ENCODE data around the gene SLC47A2.
"Not testable (repeated sequence)": the region's sequence is repeated elsewhere in the genome, so short reads cannot be mapped to it uniquely, and the experiment has no call there.

The SLC47A2 gene

GRCh38 chr17:19716108-19717030 is at the start of gene SLC47A2:
TSS of gene SLC47A2 (minus strand) at chr17:19716584. CDS start at chr17:19716555, 29 bp downstream.
- Histone ChIP-seq H3K27ac (ENCODE audit: low read depth, low read length) (no peak within 1 kb of the TSS), H3K4me3 (ENCODE audit: low read depth in 1 of 2, low read length in 2 of 2) (no peak within 1 kb of the TSS), H3K9ac (ENCODE audit: low read depth in 1 of 2, low read length in 2 of 2) (no peak within 1 kb of the TSS), H3K4me1 (ENCODE audit: control insufficient read depth in 1 of 2, insufficient read depth in 2 of 2, low read length in 2 of 2) (peaks cover 40 to 47% of the 10 kb centered on the region in 2 donors), H3K27me3 (ENCODE audit: control insufficient read depth in 1 of 2, insufficient read depth in 2 of 2, low read length in 2 of 2) (no peaks in the 10 kb centered on the region), H3K9me3 (ENCODE audit: control insufficient read depth in 1 of 2, low read length in 2 of 2) (no peaks in the 10 kb centered on the region), H3K36me3 (ENCODE audit: control insufficient read depth in 1 of 2, insufficient read depth in 2 of 2, low read length in 2 of 2) (no peaks in the 10 kb centered on the region)

- Histone ChIP-seq H3K4me1 (ENCODE audit: control insufficient read depth in 1 of 2, insufficient read depth in 2 of 2, low read length in 2 of 2) (no peaks in the 10 kb centered on the region), H3K27me3 (ENCODE audit: control insufficient read depth in 1 of 2, insufficient read depth in 2 of 2, low read length in 2 of 2) (no peaks in the 10 kb centered on the region), H3K9me3 (ENCODE audit: control insufficient read depth in 1 of 2, low read length in 2 of 2) (no peaks in the 10 kb centered on the region), H3K27ac (ENCODE audit: low read depth, low read length) (no peak overlapping the region), H3K9ac (ENCODE audit: low read depth in 1 of 2, low read length in 2 of 2) (no peak overlapping the region), H3K4me3 (ENCODE audit: low read depth in 1 of 2, low read length in 2 of 2) (no peak overlapping the region), H3K36me3 (ENCODE audit: control insufficient read depth in 1 of 2, insufficient read depth in 2 of 2, low read length in 2 of 2) (no peaks in the 10 kb centered on the region)
Observed at GRCh38 chr17:19766016-19766415, 49.6 kb upstream of the SLC47A2 start.

DNA sequence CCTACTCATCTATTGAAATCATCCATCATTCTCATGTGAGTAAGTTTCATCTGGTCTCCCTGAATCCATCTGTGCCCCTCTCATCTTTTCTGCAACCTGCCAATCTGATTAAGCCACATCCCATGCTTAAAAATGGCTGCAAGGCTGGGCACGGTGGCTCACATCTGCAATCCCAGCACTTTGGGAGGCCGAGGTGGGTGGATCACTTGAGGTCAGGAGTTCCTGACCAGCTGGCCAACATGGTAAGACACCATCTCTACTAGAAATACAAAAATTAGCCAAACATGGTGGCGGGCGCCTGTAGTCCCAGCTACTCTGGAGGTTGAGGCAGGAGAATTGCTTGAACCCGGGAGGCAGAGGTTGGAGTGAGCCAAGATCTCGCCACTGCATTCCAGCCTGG is 47.6 kb upstream of the SLC47A2 start:
- H3K9ac ChIP-seq (ENCODE audit: low read depth in 1 of 2, low read length in 2 of 2); H3K27ac ChIP-seq (ENCODE audit: low read depth, low read length); H3K36me3 ChIP-seq (ENCODE audit: control insufficient read depth in 1 of 2, insufficient read depth in 2 of 2, low read length in 2 of 2); H3K9me3 ChIP-seq (ENCODE audit: control insufficient read depth in 1 of 2, low read length in 2 of 2); H3K4me1 ChIP-seq (ENCODE audit: control insufficient read depth in 1 of 2, insufficient read depth in 2 of 2, low read length in 2 of 2); H3K4me3 ChIP-seq (ENCODE audit: low read depth in 1 of 2, low read length in 2 of 2); H3K27me3 ChIP-seq (ENCODE audit: control insufficient read depth in 1 of 2, insufficient read depth in 2 of 2, low read length in 2 of 2): not testable (repeated sequence)

DNA sequence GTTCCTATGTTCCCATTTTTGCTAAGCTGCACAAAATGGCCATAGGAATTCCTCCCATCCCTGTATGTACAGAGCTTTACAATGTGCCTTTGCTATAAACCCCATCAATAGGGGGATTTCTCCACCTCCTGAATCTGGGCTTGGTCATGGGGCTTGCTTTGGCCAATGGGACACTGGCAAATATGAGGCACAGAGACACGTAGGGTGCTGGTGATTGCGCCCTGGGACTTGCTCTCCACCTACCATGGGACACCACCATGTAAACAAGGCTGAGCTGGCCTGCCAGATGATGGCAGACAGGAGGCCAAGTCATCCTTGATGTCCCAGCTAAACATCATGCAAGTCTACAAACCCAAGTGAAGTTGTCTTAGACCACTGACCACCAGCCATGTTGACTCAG is 47.0 kb upstream of the SLC47A2 start:
- no peaks in the 10 kb centered on the region for H3K9me3 ChIP-seq (ENCODE audit: control insufficient read depth in 1 of 2, low read length in 2 of 2)
- H3K4me1 ChIP-seq (ENCODE audit: control insufficient read depth in 1 of 2, insufficient read depth in 2 of 2, low read length in 2 of 2) = no peaks in the 10 kb centered on the region
- H3K9ac ChIP-seq (ENCODE audit: low read depth in 1 of 2, low read length in 2 of 2) = no peak overlapping the region
- no peak overlapping the region for H3K4me3 ChIP-seq (ENCODE audit: low read depth in 1 of 2, low read length in 2 of 2)
- no peak overlapping the region for H3K27ac ChIP-seq (ENCODE audit: low read depth, low read length)
- no peaks in the 10 kb centered on the region for H3K27me3 ChIP-seq (ENCODE audit: control insufficient read depth in 1 of 2, insufficient read depth in 2 of 2, low read length in 2 of 2)
- H3K36me3 ChIP-seq (ENCODE audit: control insufficient read depth in 1 of 2, insufficient read depth in 2 of 2, low read length in 2 of 2) = no peaks in the 10 kb centered on the region

DNA sequence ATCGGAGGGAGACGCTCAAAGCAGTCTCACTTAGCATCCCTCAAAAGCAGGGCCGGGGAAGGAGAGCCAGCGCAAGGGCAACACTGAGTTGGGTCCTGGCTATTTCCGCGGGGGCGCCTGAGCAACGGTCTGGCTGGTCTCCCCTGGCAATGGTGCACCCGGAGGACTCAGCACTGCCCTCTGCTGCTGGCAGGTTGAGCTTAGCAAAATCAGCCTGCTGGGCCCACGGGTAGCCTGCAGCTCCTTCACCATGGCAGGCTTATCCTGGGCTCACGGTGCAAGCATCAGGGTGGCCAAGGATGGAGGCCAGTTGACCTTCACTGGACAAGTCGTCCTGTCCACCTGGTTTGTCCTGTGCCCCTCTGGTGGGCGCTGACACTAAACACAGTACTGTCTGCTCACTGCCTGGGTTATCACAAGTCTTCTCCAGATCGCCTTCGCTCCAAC is 46.2 kb upstream of the SLC47A2 start:
- no peaks in the 10 kb centered on the region for H3K36me3 ChIP-seq (ENCODE audit: control insufficient read depth in 1 of 2, insufficient read depth in 2 of 2, low read length in 2 of 2)
- no peaks in the 10 kb centered on the region for H3K27me3 ChIP-seq (ENCODE audit: control insufficient read depth in 1 of 2, insufficient read depth in 2 of 2, low read length in 2 of 2)
- no peaks in the 10 kb centered on the region for H3K4me1 ChIP-seq (ENCODE audit: control insufficient read depth in 1 of 2, insufficient read depth in 2 of 2, low read length in 2 of 2)
- no peak overlapping the region for H3K27ac ChIP-seq (ENCODE audit: low read depth, low read length)
- H3K9ac ChIP-seq (ENCODE audit: low read depth in 1 of 2, low read length in 2 of 2) = no peak overlapping the region
- no peaks in the 10 kb centered on the region for H3K9me3 ChIP-seq (ENCODE audit: control insufficient read depth in 1 of 2, low read length in 2 of 2)
- H3K4me3 ChIP-seq (ENCODE audit: low read depth in 1 of 2, low read length in 2 of 2) = no peak overlapping the region

GRCh38 chr17:19760746-19761145 is 44.4 kb upstream of the SLC47A2 start:
- H3K27ac ChIP-seq (ENCODE audit: low read depth, low read length) = no peak overlapping the region
- H3K27me3 ChIP-seq (ENCODE audit: control insufficient read depth in 1 of 2, insufficient read depth in 2 of 2, low read length in 2 of 2) = no peaks in the 10 kb centered on the region
- no peaks in the 10 kb centered on the region for H3K9me3 ChIP-seq (ENCODE audit: control insufficient read depth in 1 of 2, low read length in 2 of 2)
- no peaks in the 10 kb centered on the region for H3K36me3 ChIP-seq (ENCODE audit: control insufficient read depth in 1 of 2, insufficient read depth in 2 of 2, low read length in 2 of 2)
- H3K4me1 ChIP-seq (ENCODE audit: control insufficient read depth in 1 of 2, insufficient read depth in 2 of 2, low read length in 2 of 2) = no peaks in the 10 kb centered on the region
- H3K9ac ChIP-seq (ENCODE audit: low read depth in 1 of 2, low read length in 2 of 2) = no peak overlapping the region
- H3K4me3 ChIP-seq (ENCODE audit: low read depth in 1 of 2, low read length in 2 of 2) = no peak overlapping the region

DNA sequence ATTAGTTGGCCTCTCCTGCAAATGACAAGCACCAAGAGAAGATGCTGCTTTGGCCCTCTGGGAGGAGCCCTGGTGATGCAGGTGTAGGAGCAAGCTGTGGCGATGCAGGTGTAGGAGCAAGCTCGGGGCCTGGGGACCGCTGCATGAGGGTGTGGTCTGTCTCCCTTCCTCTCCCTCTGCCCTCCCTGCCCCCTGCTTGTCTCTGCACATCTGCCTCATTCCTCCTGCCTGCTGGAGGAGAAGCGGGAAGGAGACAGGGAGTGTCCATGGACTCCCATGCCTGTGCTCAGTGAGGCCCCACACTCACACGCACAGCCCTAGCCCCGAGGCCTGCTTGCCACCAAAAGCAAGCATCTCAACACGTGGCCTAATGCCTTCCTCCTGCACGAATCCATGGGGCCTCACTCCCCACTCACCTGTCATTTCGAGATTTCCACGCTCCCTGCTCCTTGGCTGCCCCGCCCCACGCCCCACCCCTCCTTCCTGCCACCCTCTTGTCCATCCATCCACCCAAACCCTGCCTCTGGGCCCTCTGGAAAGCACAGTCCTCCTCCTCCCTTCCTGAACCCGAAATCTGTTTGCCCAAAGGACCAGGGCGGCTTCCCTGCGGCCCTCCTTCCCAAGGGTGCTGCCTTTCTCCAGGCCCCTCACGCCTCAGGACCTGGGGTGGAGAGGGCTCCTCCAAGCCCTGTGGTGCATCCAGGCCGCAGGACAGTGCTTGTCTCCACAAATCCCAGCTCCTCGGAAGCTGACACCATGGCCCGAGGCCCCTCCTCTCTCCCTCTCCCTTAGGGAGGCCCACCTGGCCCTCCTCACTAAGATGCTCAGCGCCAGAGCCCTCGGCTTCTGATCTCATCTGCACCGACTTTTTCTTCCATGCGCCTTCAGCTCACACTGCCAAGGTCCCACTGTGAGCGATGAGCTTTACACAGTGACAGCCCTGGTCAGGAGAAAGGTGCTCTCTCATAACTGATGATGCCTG is 43.5 kb upstream of the SLC47A2 start:
- H3K36me3 ChIP-seq (ENCODE audit: control insufficient read depth in 1 of 2, insufficient read depth in 2 of 2, low read length in 2 of 2) = no peaks in the 10 kb centered on the region
- no peak overlapping the region for H3K27ac ChIP-seq (ENCODE audit: low read depth, low read length)
- no peak overlapping the region for H3K4me3 ChIP-seq (ENCODE audit: low read depth in 1 of 2, low read length in 2 of 2)
- no peaks in the 10 kb centered on the region for H3K4me1 ChIP-seq (ENCODE audit: control insufficient read depth in 1 of 2, insufficient read depth in 2 of 2, low read length in 2 of 2)
- H3K9me3 ChIP-seq (ENCODE audit: control insufficient read depth in 1 of 2, low read length in 2 of 2) = no peaks in the 10 kb centered on the region
- H3K9ac ChIP-seq (ENCODE audit: low read depth in 1 of 2, low read length in 2 of 2) = no peak overlapping the region
- H3K27me3 ChIP-seq (ENCODE audit: control insufficient read depth in 1 of 2, insufficient read depth in 2 of 2, low read length in 2 of 2) = no peaks in the 10 kb centered on the region

DNA sequence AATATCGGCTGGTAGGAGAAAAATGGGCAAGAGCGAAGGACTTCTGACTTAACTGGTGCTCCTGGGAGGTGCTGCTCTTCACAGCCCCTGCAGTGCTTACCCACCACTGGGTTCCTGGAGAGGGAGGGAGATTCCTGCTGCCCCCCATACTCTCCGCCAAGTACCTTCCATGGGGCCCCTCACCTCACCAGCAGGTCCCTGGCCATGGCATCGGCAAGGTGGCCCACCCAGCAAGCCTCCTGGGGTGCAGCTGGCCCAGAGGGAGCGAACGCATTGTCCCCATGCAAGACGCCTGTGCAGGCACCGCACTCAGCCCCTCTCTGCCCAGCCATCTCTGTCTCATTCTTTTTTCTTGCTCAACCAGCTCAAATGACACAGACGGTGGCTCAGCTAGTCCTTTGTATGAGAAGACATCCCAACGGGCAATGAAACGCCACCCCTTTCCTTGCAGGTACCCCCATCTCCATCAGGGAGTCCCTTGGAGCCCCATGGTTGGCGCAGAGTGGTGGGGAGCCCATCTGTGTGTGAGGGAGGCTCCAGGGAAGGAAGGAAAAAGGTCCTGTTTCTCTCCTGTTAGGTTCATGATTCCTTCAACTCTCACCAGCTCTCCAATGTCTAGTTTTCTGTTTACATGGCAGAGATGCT is 41.3 kb upstream of the SLC47A2 start:
- Histone ChIP-seq H3K36me3 (ENCODE audit: control insufficient read depth in 1 of 2, insufficient read depth in 2 of 2, low read length in 2 of 2) (no peaks in the 10 kb centered on the region), H3K9ac (ENCODE audit: low read depth in 1 of 2, low read length in 2 of 2) (no peak overlapping the region), H3K4me1 (ENCODE audit: control insufficient read depth in 1 of 2, insufficient read depth in 2 of 2, low read length in 2 of 2) (peaks cover 12 to 13% of the 10 kb centered on the region in 2 donors), H3K4me3 (ENCODE audit: low read depth in 1 of 2, low read length in 2 of 2) (no peak overlapping the region), H3K27ac (ENCODE audit: low read depth, low read length) (no peak overlapping the region), H3K27me3 (ENCODE audit: control insufficient read depth in 1 of 2, insufficient read depth in 2 of 2, low read length in 2 of 2) (no peaks in the 10 kb centered on the region), H3K9me3 (ENCODE audit: control insufficient read depth in 1 of 2, low read length in 2 of 2) (no peaks in the 10 kb centered on the region)

DNA sequence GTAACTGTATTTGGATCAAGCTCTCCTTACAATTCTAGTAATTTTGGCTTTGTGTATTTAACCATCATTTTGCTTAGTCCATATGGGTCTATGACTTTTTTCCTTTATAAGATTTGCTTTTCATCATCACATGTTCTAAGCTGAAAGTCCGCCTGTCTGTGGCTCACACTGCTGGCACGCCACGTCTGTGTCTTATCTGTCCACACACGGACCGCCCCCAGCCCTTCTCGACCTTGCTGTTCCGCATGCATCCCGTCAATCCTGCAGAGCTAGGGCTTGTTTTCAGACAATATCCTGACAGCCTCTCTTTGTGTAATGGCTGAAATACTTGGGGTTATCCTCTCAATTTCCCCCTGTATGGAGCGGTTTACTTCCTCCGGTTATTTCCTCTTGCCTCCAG is 40.2 kb upstream of the SLC47A2 start:
- Histone ChIP-seq H3K9me3 (ENCODE audit: control insufficient read depth in 1 of 2, low read length in 2 of 2) (no peaks in the 10 kb centered on the region), H3K27ac (ENCODE audit: low read depth, low read length) (no peak overlapping the region), H3K9ac (ENCODE audit: low read depth in 1 of 2, low read length in 2 of 2) (no peak overlapping the region), H3K27me3 (ENCODE audit: control insufficient read depth in 1 of 2, insufficient read depth in 2 of 2, low read length in 2 of 2) (no peaks in the 10 kb centered on the region), H3K4me3 (ENCODE audit: low read depth in 1 of 2, low read length in 2 of 2) (no peak overlapping the region), H3K4me1 (ENCODE audit: control insufficient read depth in 1 of 2, insufficient read depth in 2 of 2, low read length in 2 of 2) (peaks cover 15 to 16% of the 10 kb centered on the region in 2 donors), H3K36me3 (ENCODE audit: control insufficient read depth in 1 of 2, insufficient read depth in 2 of 2, low read length in 2 of 2) (no peaks in the 10 kb centered on the region)
